PC-3 (cell line): ENCODE results near the gene C4orf50. TPM values are rescaled to one million over a fixed set of nuclear protein-coding genes. Genes with fewer than 3 reads are reported as not detected.

ENCODE experiments used
- ATAC-seq: fragments of 200-7000 bp; cut with Tn5 transposase; 2 replicates; pipeline ENCODE4 v1.9.1; 2020; ENCODE audit warnings: mild to moderate bottlenecking, moderate library complexity
- BruUV-seq: library from RNA; stranded (reverse); fragments of 400-500 nt; replicated peaks from 2 replicates; lab custom pipeline; 2021; lab: Mats Ljungman, UMichigan
- CTCF ChIA-PET: fragments of 300-600 bp; sonication (Branson Sonifier 250); formaldehyde crosslinking; loops from one replicate; lab custom pipeline; 2022; ENCODE audit warnings: antibody characterized with exemption; lab: Charles Lee
- POLR2A ChIA-PET: fragments of 300-600 bp; sonication (Branson Sonifier 250); formaldehyde crosslinking; loops from one replicate; lab custom pipeline; 2022; ENCODE audit warnings: antibody characterized with exemption; ENCODE audit not compliant: unreplicated experiment; lab: Charles Lee
- DNase-seq: peaks from one replicate; pipeline ENCODE4 v3.0.0-alpha.2; 2015
- H2AFZ ChIP-seq: fragments of 300-600 bp; sonication (generic); 2 replicates; pipeline ENCODE4 v1.6.0; 2016; ENCODE audit warnings: antibody characterized with exemption, low read length
- H3F3A ChIP-seq: fragments of 300-600 bp; sonication (generic); one replicate; pipeline ENCODE4 v1.6.0; 2017; ENCODE audit warnings: antibody characterized with exemption, low read length, control low read depth, mild to moderate bottlenecking; ENCODE audit not compliant: unreplicated experiment
- H3K27ac ChIP-seq: fragments of 300-600 bp; sonication (generic); 2 replicates; pipeline ENCODE4 v1.5.1; 2016; ENCODE audit warnings: mild to moderate bottlenecking, low read length
- H3K27me3 ChIP-seq: fragments of 300-600 bp; sonication (generic); 2 replicates; pipeline ENCODE4 v1.6.1; 2016; ENCODE audit warnings: low read length, mixed read lengths
- H3K36me3 ChIP-seq: fragments of 300-600 bp; sonication (generic); 2 replicates; pipeline ENCODE4 v1.6.1; 2016; ENCODE audit warnings: low read depth, mixed run types, low read length, mixed read lengths
- H3K4me1 ChIP-seq: fragments of 300-600 bp; sonication (generic); 2 replicates; pipeline ENCODE4 v1.5.1; 2016; ENCODE audit warnings: low read length; ENCODE audit not compliant: insufficient read depth
- H3K4me2 ChIP-seq: fragments of 300-600 bp; sonication (generic); 2 replicates; pipeline ENCODE4 v1.6.0; 2016; ENCODE audit warnings: low read length
- H3K4me3 ChIP-seq: fragments of 300-600 bp; sonication (generic); 2 replicates; pipeline ENCODE4 v1.5.1; 2016; ENCODE audit warnings: mild to moderate bottlenecking, low read length, mixed read lengths
- H3K79me2 ChIP-seq: fragments of 300-600 bp; sonication (generic); 2 replicates; pipeline ENCODE4 v1.6.1; 2017; ENCODE audit warnings: low read length, mixed read lengths
- H3K9ac ChIP-seq: fragments of 300-600 bp; sonication (generic); 2 replicates; pipeline ENCODE4 v1.6.0; 2016; ENCODE audit warnings: mild to moderate bottlenecking, low read length
- H3K9me2 ChIP-seq: fragments of 300-600 bp; sonication (generic); replicated peaks from 2 replicates; pipeline ENCODE4 v1.6.1; 2016; ENCODE audit warnings: mixed run types, low read length, mixed read lengths
- H3K9me3 ChIP-seq: fragments of 300-600 bp; sonication (generic); 2 replicates; pipeline ENCODE4 v1.6.1; 2016; ENCODE audit warnings: low read length, mixed read lengths
- H4K20me1 ChIP-seq: fragments of 300-600 bp; sonication (generic); 2 replicates; pipeline ENCODE4 v1.6.1; 2016; ENCODE audit warnings: low read length, mixed read lengths
- EZH2 ChIP-seq: fragments of 300-600 bp; sonication (generic); IDR thresholded peaks from one replicate; pipeline ENCODE4 v1.6.1; 2017; ENCODE audit warnings: antibody characterized with exemption, mild to moderate bottlenecking, low read length; ENCODE audit not compliant: unreplicated experiment
- EZH2phosphoT487 ChIP-seq: fragments of 300-600 bp; sonication (generic); IDR thresholded peaks from 2 replicates; pipeline ENCODE4 v1.6.1; 2018; ENCODE audit warnings: mild to moderate bottlenecking, antibody characterized with exemption, low read length, borderline replicate concordance
- intact Hi-C: fragments of 100-400 bp; cut with micrococcal nuclease; formaldehyde crosslinking; loops from 2 replicates; pipeline ENCODE4 v1.9.0; 2023
- total RNA-seq: library from RNA; depleted of rRNA; stranded (reverse); fragments of >200 nt; gene quantifications from 2 replicates; pipeline ENCODE4 v1.2.3, GENCODE V29; 2014
- TF ChIP-seq, protein P1 (sequence below): fragments of 300-600 bp; sonication (generic); conservative IDR thresholded peaks from 2 replicates; pipeline ENCODE4 v1.5.1; 2017; ENCODE audit warnings: antibody characterized with exemption, low read depth, mild to moderate bottlenecking, low read length

C4orf50 gene
- total RNA-seq, 1 experiment from 2014 or later = not detected

- CTCF ChIA-PET = interaction anchor here (0.5 kb wide), 1 partner anchor 8 kb away, joined by 3 read pairs; no protein-coding TSS in a partner anchor
- H3F3A ChIP-seq = no peaks in the 10 kb centered on the region
- H3K27ac ChIP-seq = no peak overlapping the region
- H3K9me3 ChIP-seq = no peaks in the 10 kb centered on the region
- ATAC-seq = no peak
- H4K20me1 ChIP-seq = no peaks in the 10 kb centered on the region
- BruUV-seq = no TSS peak
- H3K9ac ChIP-seq = no peak overlapping the region
- no peaks in the 10 kb centered on the region for H3K79me2 ChIP-seq
- peak; percentile 19 for DNase-seq
- no peak overlapping the region for H2AFZ ChIP-seq
- H3K4me2 ChIP-seq = no peak overlapping the region
- H3K27me3 ChIP-seq = peaks cover 7% of the 10 kb centered on the region; the same call in 1 of the 2 replicates
- H3K4me1 ChIP-seq = no peaks in the 10 kb centered on the region
- no peak for TF ChIP-seq EZH2
- H3K36me3 ChIP-seq = no peaks in the 10 kb centered on the region
- H3K9me2 ChIP-seq = no peaks in the 10 kb centered on the region
- POLR2A ChIA-PET = no interaction called here
- intact Hi-C loops = no loop called here
- H3K4me3 ChIP-seq = no peak overlapping the region
Measured at GRCh38 chr4:6047130-6047673, 29.0 kb upstream of the C4orf50 start.

GRCh38 chr4:6046526-6047129 lies 28.4 kb upstream of the C4orf50 start:
- BruUV-seq = no TSS peak
- no peak overlapping the region for H2AFZ ChIP-seq
- DNase-seq = no peak
- H3K4me2 ChIP-seq = no peak overlapping the region
- peaks cover 3% of the 10 kb centered on the region; the same call in 1 of the 2 replicates for H3K27me3 ChIP-seq
- intact Hi-C loops = no loop called here
- H3K9me2 ChIP-seq = no peaks in the 10 kb centered on the region
- ChIA-PET CTCF (interaction anchor here (0.5 kb wide), 1 partner anchor 8 kb away, joined by 3 read pairs; no protein-coding TSS in a partner anchor), POLR2A (no interaction called here)
- no peak for ATAC-seq
- H3K4me1 ChIP-seq = no peaks in the 10 kb centered on the region
- no peaks in the 10 kb centered on the region for H3F3A ChIP-seq
- H3K9ac ChIP-seq = no peak overlapping the region
- no peak overlapping the region for H3K27ac ChIP-seq
- H4K20me1 ChIP-seq = no peaks in the 10 kb centered on the region
- H3K4me3 ChIP-seq = no peak overlapping the region
- H3K9me3 ChIP-seq = no peaks in the 10 kb centered on the region
- TF ChIP-seq EZH2phosphoT487 (no peak), EZH2 (no peak)
- TF ChIP-seq, protein P1, sequence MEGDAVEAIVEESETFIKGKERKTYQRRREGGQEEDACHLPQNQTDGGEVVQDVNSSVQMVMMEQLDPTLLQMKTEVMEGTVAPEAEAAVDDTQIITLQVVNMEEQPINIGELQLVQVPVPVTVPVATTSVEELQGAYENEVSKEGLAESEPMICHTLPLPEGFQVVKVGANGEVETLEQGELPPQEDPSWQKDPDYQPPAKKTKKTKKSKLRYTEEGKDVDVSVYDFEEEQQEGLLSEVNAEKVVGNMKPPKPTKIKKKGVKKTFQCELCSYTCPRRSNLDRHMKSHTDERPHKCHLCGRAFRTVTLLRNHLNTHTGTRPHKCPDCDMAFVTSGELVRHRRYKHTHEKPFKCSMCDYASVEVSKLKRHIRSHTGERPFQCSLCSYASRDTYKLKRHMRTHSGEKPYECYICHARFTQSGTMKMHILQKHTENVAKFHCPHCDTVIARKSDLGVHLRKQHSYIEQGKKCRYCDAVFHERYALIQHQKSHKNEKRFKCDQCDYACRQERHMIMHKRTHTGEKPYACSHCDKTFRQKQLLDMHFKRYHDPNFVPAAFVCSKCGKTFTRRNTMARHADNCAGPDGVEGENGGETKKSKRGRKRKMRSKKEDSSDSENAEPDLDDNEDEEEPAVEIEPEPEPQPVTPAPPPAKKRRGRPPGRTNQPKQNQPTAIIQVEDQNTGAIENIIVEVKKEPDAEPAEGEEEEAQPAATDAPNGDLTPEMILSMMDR = no peak
- H3K79me2 ChIP-seq = no peaks in the 10 kb centered on the region
- H3K36me3 ChIP-seq = no peaks in the 10 kb centered on the region

DNA sequence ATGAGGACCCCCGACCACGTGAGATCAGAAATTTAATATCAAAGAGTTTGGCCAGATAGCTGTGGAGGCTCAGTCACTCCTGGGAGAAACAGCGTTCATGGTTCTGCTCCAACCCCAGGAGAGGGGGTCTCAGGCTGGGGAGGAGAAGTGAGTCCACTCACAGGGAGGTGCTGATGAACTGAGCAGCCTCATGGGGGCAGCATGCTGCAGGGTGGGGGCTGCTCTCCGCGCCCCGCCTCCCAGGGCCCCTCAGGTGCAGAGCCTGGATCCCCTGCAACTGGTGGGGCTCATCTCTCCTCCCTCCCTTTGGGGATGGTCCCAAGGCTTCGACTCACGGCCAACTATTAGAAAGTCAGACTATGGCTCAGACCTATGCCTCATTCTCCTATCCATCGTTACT lies 26.6 kb upstream of the C4orf50 start:
- TF ChIP-seq EZH2phosphoT487 (no peak), EZH2 (no peak)
- TF ChIP-seq, protein P1 = no peak
- CTCF ChIA-PET = no interaction called here
- H3K4me3 ChIP-seq = no peak overlapping the region

More for the DNA sequence above, 26.6 kb upstream of the C4orf50 start:
- POLR2A ChIA-PET = no interaction called here
- H3F3A ChIP-seq = no peaks in the 10 kb centered on the region
- ATAC-seq (no peak), DNase-seq (no peak)
- intact Hi-C loops = no loop called here
- no TSS peak for BruUV-seq
- no peaks in the 10 kb centered on the region for H3K36me3 ChIP-seq
- no peak overlapping the region for H3K9ac ChIP-seq
- H3K4me2 ChIP-seq = no peak overlapping the region
- H3K79me2 ChIP-seq = no peaks in the 10 kb centered on the region
- H2AFZ ChIP-seq = no peak overlapping the region
- H3K4me1 ChIP-seq = no peaks in the 10 kb centered on the region
- H3K9me3 ChIP-seq = no peaks in the 10 kb centered on the region
- H3K9me2 ChIP-seq = no peaks in the 10 kb centered on the region
- peaks cover 11% of the 10 kb centered on the region for H3K27me3 ChIP-seq
- no peaks in the 10 kb centered on the region for H4K20me1 ChIP-seq
- no peak overlapping the region for H3K27ac ChIP-seq
